ENCODE measurements around the gene NTSR2. TPM values are rescaled to one million over a fixed set of nuclear protein-coding genes. Genes with fewer than 3 reads are reported as not detected.

NTSR2 gene
- total RNA-seq, 1 donor from 2014 or later = not detected

DNA sequence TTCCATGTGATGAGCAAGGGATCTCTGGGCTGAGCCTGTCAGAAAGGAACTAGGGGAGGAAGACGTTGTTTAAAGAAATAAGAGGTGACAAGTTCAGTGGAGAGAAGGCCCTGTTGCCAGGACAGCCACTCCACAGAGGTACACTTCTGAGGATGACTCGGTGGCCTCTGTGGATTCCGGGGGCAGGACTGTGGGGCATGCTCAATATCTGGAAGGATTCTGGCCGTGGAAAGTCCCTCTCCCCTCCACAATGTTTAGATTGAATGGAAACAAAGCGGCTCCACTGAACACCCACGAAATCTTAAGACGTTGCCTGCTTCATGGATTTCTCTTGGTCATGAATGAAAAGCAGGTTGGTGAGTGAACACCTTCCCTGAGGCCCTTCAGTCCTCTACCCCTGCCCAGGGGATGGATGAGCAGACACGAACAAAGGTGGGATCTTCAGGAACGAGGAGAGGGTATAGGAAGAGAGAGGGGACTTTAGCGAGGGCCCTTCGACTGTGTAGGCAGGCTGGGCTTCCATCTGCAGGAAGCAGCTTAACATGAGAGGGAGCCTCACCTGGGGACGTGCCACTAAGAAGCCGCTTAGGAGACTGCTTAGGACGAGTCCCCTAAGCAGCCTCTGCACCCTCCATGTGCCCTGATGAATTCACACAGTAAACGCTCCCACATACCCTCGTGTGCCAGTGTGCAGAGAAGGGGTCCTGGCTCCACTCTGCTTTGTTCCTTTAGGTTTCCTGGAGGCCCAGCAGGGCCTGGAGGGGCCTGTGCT lies 1.9 kb downstream of the NTSR2 start:
- no peaks in the 10 kb centered on the region for H3K36me3 ChIP-seq (ENCODE audit: control insufficient read depth, insufficient read depth, low read length)
- H3K4me3 ChIP-seq (ENCODE audit: low read depth, low read length) = no peak overlapping the region
- FAIRE-seq = no peak
- peaks cover 25% of the 10 kb centered on the region for H3K27me3 ChIP-seq (ENCODE audit: control insufficient read depth, insufficient read depth, low read length)
- no peak for TF ChIP-seq CTCF (IDR thresholded peaks at IDR 0.05; ENCODE audit: insufficient read depth, low read length, severe bottlenecking)
- DNase-seq (ENCODE audit: low read depth) = no peak

GRCh38 chr2:11667194-11667593 lies 2.8 kb downstream of the NTSR2 start:
- no peak for DNase-seq (ENCODE audit: low read depth)
- no peak for FAIRE-seq

DNA sequence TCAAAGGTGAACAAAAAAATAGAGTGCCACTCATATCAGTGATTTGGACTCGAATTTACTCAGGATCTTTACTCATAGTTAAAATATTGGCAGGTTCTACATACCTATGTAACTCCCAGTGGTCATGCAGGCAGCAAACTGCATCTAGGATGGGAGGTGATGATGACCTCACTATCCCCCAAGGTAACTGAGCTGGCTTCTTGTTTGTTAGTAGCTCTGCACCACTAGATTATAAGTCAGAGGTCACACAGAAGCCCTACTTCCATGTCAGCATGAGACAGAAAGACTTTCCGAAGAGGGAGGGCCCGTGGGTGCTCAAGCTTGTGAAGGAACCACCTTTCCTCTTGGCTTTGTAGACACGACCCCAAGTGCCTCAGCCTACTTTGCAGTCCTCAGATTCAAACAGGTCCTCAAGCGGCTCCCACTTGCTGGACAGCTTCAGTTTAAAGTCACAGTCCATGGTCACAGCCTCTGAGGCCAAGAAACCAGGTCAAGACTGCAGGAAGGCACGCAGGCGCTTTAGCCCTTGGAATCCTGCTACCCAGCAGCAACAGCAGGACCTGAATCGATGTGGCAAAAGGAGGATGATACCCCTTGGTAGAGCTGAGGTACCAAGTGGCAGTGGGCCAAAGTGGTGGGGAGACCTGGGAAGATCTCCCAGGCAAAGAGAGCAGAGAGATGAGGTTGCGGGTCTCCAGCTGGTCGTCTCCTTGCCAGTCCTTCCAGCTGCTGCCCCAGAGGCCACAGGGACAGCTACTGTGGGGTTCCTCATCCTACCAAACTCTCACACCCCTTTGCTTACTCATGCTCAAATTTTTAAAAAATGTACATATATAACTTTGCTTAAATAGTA lies 4.3 kb downstream of the NTSR2 start:
- Histone ChIP-seq H3K27me3 (ENCODE audit: control insufficient read depth, insufficient read depth, low read length) (peaks cover 25% of the 10 kb centered on the region), H3K4me3 (ENCODE audit: low read depth, low read length) (no peak overlapping the region), H3K36me3 (ENCODE audit: control insufficient read depth, insufficient read depth, low read length) (no peaks in the 10 kb centered on the region)
- DNase-seq (ENCODE audit: low read depth) (no peak), FAIRE-seq (no peak)
- TF ChIP-seq CTCF (IDR thresholded peaks at IDR 0.05; ENCODE audit: insufficient read depth, low read length, severe bottlenecking) = no peak

More at GRCh38 chr2:11667194-11667593, 2.8 kb downstream of the NTSR2 start:
- peaks cover 25% of the 10 kb centered on the region for H3K27me3 ChIP-seq (ENCODE audit: control insufficient read depth, insufficient read depth, low read length)
- no peak for TF ChIP-seq CTCF (IDR thresholded peaks at IDR 0.05; ENCODE audit: insufficient read depth, low read length, severe bottlenecking)
- H3K4me3 ChIP-seq (ENCODE audit: low read depth, low read length) = no peak overlapping the region
- no peaks in the 10 kb centered on the region for H3K36me3 ChIP-seq (ENCODE audit: control insufficient read depth, insufficient read depth, low read length)

DNA sequence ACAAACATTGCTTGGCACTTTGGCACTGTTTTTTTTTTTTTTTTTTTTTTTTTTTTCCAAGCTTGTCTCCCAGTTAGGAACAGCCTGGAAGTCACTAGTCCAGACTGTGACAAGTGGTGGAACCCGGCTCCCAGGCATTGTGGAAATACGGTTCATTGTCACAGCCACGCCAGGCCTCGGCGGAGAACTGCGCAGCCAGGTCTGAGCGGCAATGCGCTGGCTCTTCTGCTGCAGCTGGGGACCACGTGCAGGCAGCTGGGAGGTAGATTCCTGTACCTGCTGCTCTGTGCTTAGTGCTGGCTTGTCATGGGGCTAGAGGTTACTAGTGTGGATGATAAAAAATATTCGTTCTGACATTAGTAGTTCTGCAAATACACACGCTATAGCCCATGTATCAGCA lies 5.0 kb downstream of the NTSR2 start:
- no peaks in the 10 kb centered on the region for H3K36me3 ChIP-seq (ENCODE audit: control insufficient read depth, insufficient read depth, low read length)
- H3K4me3 ChIP-seq (ENCODE audit: low read depth, low read length) = no peak overlapping the region
- FAIRE-seq (no peak), DNase-seq (ENCODE audit: low read depth) (no peak)
- TF ChIP-seq CTCF (IDR thresholded peaks at IDR 0.05; ENCODE audit: insufficient read depth, low read length, severe bottlenecking) = no peak
- peaks cover 23% of the 10 kb centered on the region for H3K27me3 ChIP-seq (ENCODE audit: control insufficient read depth, insufficient read depth, low read length)

DNA sequence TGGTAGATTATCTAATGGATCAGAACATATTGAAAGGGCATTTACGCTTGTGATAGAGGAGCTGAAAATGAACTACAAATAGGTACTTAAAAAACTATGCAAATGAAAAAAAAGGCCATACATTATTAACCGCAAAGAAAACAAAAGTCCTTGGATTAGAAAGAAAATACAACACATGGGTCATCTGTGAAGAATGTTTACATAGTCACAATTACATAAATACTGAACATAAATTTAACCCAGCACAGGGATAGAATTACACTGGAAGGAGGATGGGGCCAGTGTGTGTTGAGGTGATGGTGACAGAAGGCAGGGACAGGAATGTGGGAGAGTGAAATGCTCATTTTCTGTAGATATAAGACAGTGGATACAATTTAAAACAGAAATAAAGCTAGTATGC lies 6.6 kb downstream of the NTSR2 start:
- DNase-seq (ENCODE audit: low read depth) (peak; percentile 66), FAIRE-seq (no peak)
- H3K36me3 ChIP-seq (ENCODE audit: control insufficient read depth, insufficient read depth, low read length) = no peaks in the 10 kb centered on the region
- no peak for TF ChIP-seq CTCF (IDR thresholded peaks at IDR 0.05; ENCODE audit: insufficient read depth, low read length, severe bottlenecking)
- no peak overlapping the region for H3K4me3 ChIP-seq (ENCODE audit: low read depth, low read length)
- peaks cover 21% of the 10 kb centered on the region for H3K27me3 ChIP-seq (ENCODE audit: control insufficient read depth, insufficient read depth, low read length)
